HFFc6 (cell line): ENCODE measurements around the gene SMNDC1. TPM values are rescaled to one million over a fixed set of nuclear protein-coding genes. Genes with fewer than 3 reads are reported as not detected.
A peak's percentile ranks its signal among the peaks of the same experiment; 100 is the strongest.

ENCODE experiments used
- DNase-seq: peaks from one replicate; pipeline ENCODE4 v3.0.0-alpha.2; 2018
- H3K27ac Mint-ChIP-seq: 2 replicates; pipeline ENCODE4 v1.8.0; 2020; ENCODE audit warnings: mild to moderate bottlenecking, mixed read lengths
- H3K27me3 Mint-ChIP-seq: 2 replicates; pipeline ENCODE4 v1.8.0; 2021; ENCODE audit warnings: mild to moderate bottlenecking, moderate library complexity, mixed read lengths; ENCODE audit not compliant: insufficient read depth
- H3K36me3 Mint-ChIP-seq: 2 replicates; pipeline ENCODE4 v1.8.0; 2021; ENCODE audit warnings: low read depth, mixed read lengths
- H3K4me1 Mint-ChIP-seq: 2 replicates; pipeline ENCODE4 v1.8.0; 2020; ENCODE audit warnings: low read depth, mixed read lengths
- H3K4me3 Mint-ChIP-seq: 2 replicates; pipeline ENCODE4 v1.8.0; 2020; ENCODE audit warnings: mild to moderate bottlenecking, moderate library complexity, mixed read lengths
- H3K9me3 Mint-ChIP-seq: 2 replicates; pipeline ENCODE4 v1.8.0; 2020; ENCODE audit warnings: mild to moderate bottlenecking, mixed read lengths
- total RNA-seq, 6 experiments: library from RNA; stranded (reverse); fragmentation: NEBNext Ultra II Directional; extraction: Animal tissue kit (Norgen Biotek cat#: 25700); gene quantifications; 2 replicates in 1 of 6; 3 replicates in 5 of 6; pipeline ENCODE4 v1.2.3, GENCODE V29; 2021
- TF ChIP-seq, protein P1 (sequence below): fragments of 200-600 bp; sonication (generic); IDR thresholded peaks from 2 replicates; pipeline ENCODE4 v1.5.0; 2021; ENCODE audit warnings: antibody characterized with exemption, mild to moderate bottlenecking

Gene SMNDC1
- total RNA-seq, 6 experiments from 2014 or later = 31.5 to 37.5 (median 34.8) TPM

DNA sequence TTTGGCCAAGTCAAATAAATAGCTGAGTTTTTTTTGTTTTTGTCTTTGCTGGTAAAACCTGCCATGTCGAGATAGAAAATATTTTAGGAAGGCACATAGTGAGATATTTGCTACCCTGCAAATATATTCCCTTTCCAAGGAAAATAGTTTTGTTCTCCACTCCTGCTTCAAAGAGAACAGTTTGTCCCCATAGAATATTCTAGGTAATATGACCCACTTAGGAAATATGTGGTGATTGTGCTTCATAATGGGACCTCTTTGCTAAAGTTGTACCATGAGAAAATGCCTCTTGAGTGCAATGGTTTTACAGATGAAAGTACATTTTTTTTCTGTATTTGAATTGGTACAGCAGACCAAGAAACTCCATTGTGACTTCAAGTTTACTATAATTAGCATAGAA, 41.6 kb downstream of the SMNDC1 start:
- Mint-ChIP-seq H3K36me3 (no peaks in the 10 kb centered on the region), H3K9me3 (no peaks in the 10 kb centered on the region), H3K4me1 (peaks cover 9% of the 10 kb centered on the region; the same call in 1 of the 2 replicates), H3K27me3 (no peaks in the 10 kb centered on the region), H3K27ac (no peak overlapping the region), H3K4me3 (no peak overlapping the region)
- TF ChIP-seq, protein P1, sequence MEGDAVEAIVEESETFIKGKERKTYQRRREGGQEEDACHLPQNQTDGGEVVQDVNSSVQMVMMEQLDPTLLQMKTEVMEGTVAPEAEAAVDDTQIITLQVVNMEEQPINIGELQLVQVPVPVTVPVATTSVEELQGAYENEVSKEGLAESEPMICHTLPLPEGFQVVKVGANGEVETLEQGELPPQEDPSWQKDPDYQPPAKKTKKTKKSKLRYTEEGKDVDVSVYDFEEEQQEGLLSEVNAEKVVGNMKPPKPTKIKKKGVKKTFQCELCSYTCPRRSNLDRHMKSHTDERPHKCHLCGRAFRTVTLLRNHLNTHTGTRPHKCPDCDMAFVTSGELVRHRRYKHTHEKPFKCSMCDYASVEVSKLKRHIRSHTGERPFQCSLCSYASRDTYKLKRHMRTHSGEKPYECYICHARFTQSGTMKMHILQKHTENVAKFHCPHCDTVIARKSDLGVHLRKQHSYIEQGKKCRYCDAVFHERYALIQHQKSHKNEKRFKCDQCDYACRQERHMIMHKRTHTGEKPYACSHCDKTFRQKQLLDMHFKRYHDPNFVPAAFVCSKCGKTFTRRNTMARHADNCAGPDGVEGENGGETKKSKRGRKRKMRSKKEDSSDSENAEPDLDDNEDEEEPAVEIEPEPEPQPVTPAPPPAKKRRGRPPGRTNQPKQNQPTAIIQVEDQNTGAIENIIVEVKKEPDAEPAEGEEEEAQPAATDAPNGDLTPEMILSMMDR = no peak
- DNase-seq = no peak

DNA sequence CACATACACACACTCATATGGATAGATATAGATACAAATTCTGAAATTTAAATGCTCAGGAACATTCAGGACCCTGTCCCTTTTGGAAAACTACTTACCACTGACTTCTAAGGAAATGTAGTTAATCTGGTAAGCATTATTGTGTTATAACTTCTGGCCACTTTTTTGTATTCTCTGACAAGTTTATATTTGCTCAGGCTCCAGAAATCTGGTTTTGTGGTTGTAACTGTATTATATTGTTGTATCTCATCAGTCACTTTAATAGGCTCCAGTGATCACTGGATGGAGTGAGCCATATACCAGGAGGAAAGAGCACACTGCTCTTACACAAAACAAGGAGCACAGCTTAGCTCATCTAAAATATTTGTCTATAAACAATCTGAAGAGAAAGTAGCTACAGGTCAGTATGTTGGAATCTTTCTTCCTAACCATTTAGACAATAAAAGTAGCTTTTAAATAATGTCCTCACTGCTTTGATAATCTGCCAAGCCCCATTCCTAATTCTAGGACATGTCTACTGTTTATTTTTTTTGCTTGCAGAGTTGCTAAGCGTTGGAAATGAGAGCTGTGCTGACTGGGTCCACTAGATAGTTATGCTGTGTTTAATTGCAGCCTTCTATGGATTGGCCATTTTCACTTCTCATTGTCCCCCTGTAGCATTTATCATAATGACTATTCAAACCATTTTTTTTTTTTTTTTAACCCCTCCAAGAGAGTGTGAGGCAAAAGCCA, 43.8 kb downstream of the SMNDC1 start:
- H3K9me3 Mint-ChIP-seq = no peaks in the 10 kb centered on the region
- peaks cover 9% of the 10 kb centered on the region; the same call in 1 of the 2 replicates for H3K4me1 Mint-ChIP-seq
- H3K27me3 Mint-ChIP-seq = no peaks in the 10 kb centered on the region
- no peaks in the 10 kb centered on the region for H3K36me3 Mint-ChIP-seq
- H3K4me3 Mint-ChIP-seq = no peak overlapping the region
- TF ChIP-seq, protein P1 = no peak
- DNase-seq = peak; percentile 47
- peak overlapping the region; percentile 29; the same call in 1 of the 2 replicates for H3K27ac Mint-ChIP-seq

DNA sequence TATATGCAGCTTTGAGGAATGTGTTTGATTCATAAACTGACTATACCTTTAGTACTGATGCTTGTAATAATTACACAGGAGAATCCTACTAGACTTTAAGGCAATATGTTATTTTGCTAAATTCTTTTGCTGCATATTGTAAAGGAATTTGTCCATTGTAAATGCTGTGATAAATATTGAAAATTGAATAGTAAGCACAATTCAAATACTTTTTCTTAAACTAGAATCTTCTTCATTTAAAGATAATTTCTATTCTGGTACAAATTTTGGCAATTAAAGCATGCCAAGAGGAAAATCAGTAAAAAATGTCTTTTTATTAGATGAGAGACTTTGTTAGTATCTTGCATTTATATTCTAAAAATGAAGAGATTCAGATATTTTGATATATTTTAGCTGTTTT, 45.4 kb downstream of the SMNDC1 start:
- Mint-ChIP-seq H3K27ac (no peak overlapping the region), H3K4me3 (no peak overlapping the region), H3K4me1 (peaks cover 9% of the 10 kb centered on the region; the same call in 1 of the 2 replicates), H3K9me3 (no peaks in the 10 kb centered on the region), H3K36me3 (no peaks in the 10 kb centered on the region), H3K27me3 (no peaks in the 10 kb centered on the region)
- TF ChIP-seq, protein P1 = no peak
- no peak for DNase-seq

DNA sequence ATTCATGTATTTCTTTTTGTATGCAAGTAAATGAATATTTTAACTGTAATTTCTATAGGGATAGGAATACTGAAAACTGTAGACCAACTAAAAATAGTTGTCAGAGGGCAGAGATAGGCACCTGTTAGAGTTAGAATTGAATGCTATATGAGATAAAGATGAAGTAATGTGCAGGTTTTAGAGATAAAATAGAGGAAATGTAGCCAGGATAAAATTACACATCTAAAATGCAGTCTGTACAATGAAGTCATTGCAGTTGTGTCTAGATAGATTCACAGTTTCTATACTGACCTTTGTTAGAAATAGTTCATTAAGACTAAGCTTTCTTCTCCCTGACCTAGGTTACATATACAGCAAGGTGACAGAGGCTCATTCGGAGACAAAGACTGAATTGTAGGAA, 46.2 kb downstream of the SMNDC1 start:
- Mint-ChIP-seq H3K9me3 (no peaks in the 10 kb centered on the region), H3K4me3 (no peak overlapping the region), H3K4me1 (peaks cover 9% of the 10 kb centered on the region; the same call in 1 of the 2 replicates), H3K36me3 (no peaks in the 10 kb centered on the region), H3K27me3 (no peaks in the 10 kb centered on the region), H3K27ac (no peak overlapping the region)
- no peak for DNase-seq
- TF ChIP-seq, protein P1 = no peak

DNA sequence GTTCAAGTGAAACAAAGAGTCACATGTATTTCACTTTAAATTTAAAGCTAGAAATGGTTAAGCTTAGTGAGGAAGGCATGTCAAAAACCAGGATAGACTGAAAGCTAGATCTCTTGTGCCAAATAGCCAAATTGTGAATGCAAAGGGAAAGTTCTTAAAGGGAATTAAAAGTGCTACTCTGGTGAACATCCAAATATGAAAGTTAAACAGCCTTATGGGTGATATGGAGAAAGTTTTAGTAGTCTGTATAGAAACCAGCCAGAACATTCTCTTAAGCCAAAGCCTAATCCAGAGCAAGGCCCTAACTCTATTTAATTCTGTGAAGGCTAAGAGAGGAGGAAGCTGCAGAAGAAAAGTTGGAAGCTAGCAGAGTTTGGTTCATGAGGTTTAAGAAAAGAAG, 50.3 kb downstream of the SMNDC1 start:
- Mint-ChIP-seq H3K27ac (no peak overlapping the region), H3K27me3 (no peaks in the 10 kb centered on the region), H3K4me3 (no peak overlapping the region), H3K4me1 (peaks cover 8% of the 10 kb centered on the region), H3K36me3 (no peaks in the 10 kb centered on the region), H3K9me3 (no peaks in the 10 kb centered on the region)
- TF ChIP-seq, protein P1 = no peak
- DNase-seq = no peak
